Endothelial cell of umbilical vein (primary cell): ENCODE results near the gene PIGM. TPM values are rescaled to one million over a fixed set of nuclear protein-coding genes. Genes with fewer than 3 reads are reported as not detected.

ENCODE experiments used
- BruUV-seq: library from RNA; stranded (reverse); fragments of 400-500 nt; replicated peaks from 2 replicates; lab custom pipeline; 2021; lab: Mats Ljungman, UMichigan
- CTCF ChIA-PET: fragments of 300-600, 350-600 bp; sonication (Branson Sonifier 250); formaldehyde crosslinking; loops from one replicate; lab custom pipeline; 2021; ENCODE audit warnings: antibody characterized with exemption, inconsistent platforms; lab: Charles Lee
- POLR2A ChIA-PET: fragments of 300-600, 350-600 bp; sonication (Branson Sonifier 250); formaldehyde crosslinking; loops from one replicate; lab custom pipeline; 2021; ENCODE audit warnings: antibody characterized with exemption, inconsistent platforms; lab: Charles Lee
- DNase-seq: peaks from one replicate; pipeline ENCODE4 v3.0.0-alpha.2; 2011; ENCODE audit warnings: low read depth, low spot score
- FAIRE-seq: peaks from 2 replicates; lab custom pipeline; 2011; peaks lifted over from hg19 to GRCh38; lab: Jason Lieb, UNC
- H2AFZ ChIP-seq: 2 replicates; pipeline ENCODE4 v1.6.0; 2012; ENCODE audit warnings: low read depth, low read length, control low read depth, inconsistent platforms
- H3K27ac ChIP-seq: 2 replicates; pipeline ENCODE4 v1.5.1; 2011; ENCODE audit warnings: low read depth, mild to moderate bottlenecking, control low read depth, low read length, moderate library complexity; ENCODE audit not compliant: insufficient read depth
- H3K27me3 ChIP-seq, 2 experiments: 2 replicates each; pipeline versions ENCODE4 v1.6.0 to v1.6.1; 2011; ENCODE audit warnings: low read length in 2 of 2, mixed read lengths in 1 of 2; ENCODE audit not compliant: control insufficient read depth in 2 of 2, insufficient read depth in 2 of 2
- H3K36me3 ChIP-seq, 2 experiments: 2 replicates in 1 of 2; 3 replicates in 1 of 2; pipeline ENCODE4 v1.5.1; 2011; ENCODE audit warnings: low read length in 2 of 2, mild to moderate bottlenecking in 1 of 2, moderate library complexity in 1 of 2; ENCODE audit not compliant: control insufficient read depth in 2 of 2, insufficient read depth in 2 of 2; ENCODE audit errors: extremely low read depth in 1 of 2
- H3K4me1 ChIP-seq: 3 replicates; pipeline ENCODE4 v1.5.1; 2011; ENCODE audit warnings: mild to moderate bottlenecking, low read length; ENCODE audit not compliant: control insufficient read depth, insufficient read depth; ENCODE audit errors: extremely low read depth
- H3K4me2 ChIP-seq: 2 replicates; pipeline ENCODE4 v1.6.1; 2011; ENCODE audit warnings: low read length, control low read depth, mixed read lengths; ENCODE audit not compliant: insufficient read depth
- H3K4me3 ChIP-seq, 3 experiments: fragments of 200-600 bp in 1 of 3; sonication (generic), shearing (Covaris generic) in 1 of 3; replicated peaks in 1 of 3; 2 replicates each; pipeline ENCODE4 v1.5.1; 2011 to 2016; ENCODE audit warnings: control low read depth in 3 of 3, low read length in 3 of 3, mild to moderate bottlenecking in 2 of 3, inconsistent platforms in 1 of 3, low read depth in 1 of 3, moderate library complexity in 1 of 3; ENCODE audit not compliant: insufficient read depth in 1 of 3
- H3K79me2 ChIP-seq: 2 replicates; pipeline ENCODE4 v1.6.0; 2012; ENCODE audit warnings: low read length, inconsistent platforms; ENCODE audit not compliant: control insufficient read depth, insufficient read depth
- H3K9ac ChIP-seq: replicated peaks from 2 replicates; pipeline ENCODE3; 2011; ENCODE audit warnings: low read length, control low read depth; ENCODE audit not compliant: insufficient read depth; ENCODE audit errors: extremely low read depth
- H3K9me1 ChIP-seq: replicated peaks from 3 replicates; pipeline ENCODE4 v1.6.0; 2011; ENCODE audit warnings: mild to moderate bottlenecking, low read length; ENCODE audit not compliant: control insufficient read depth, insufficient read depth; ENCODE audit errors: extremely low read depth
- H3K9me3 ChIP-seq: replicated peaks from 2 replicates; pipeline ENCODE4 v1.5.1; 2012; ENCODE audit warnings: low read length, inconsistent platforms; ENCODE audit not compliant: control insufficient read depth, insufficient read depth
- H4K20me1 ChIP-seq: replicated peaks from 2 replicates; pipeline ENCODE3; 2011; ENCODE audit warnings: mild to moderate bottlenecking, low read length; ENCODE audit not compliant: control insufficient read depth, insufficient read depth; ENCODE audit errors: extremely low read depth
- EZH2 ChIP-seq: IDR thresholded peaks from 2 replicates; pipeline ENCODE4 v1.6.1; 2012; ENCODE audit warnings: borderline replicate concordance, low read depth, mild to moderate bottlenecking, moderate library complexity, low read length, inconsistent platforms; ENCODE audit not compliant: severe bottlenecking
- FOS ChIP-seq: IDR thresholded peaks from 2 replicates; pipeline ENCODE4 v1.6.1; 2011; ENCODE audit warnings: mild to moderate bottlenecking, low read length, moderate library complexity, borderline replicate concordance; ENCODE audit not compliant: insufficient read depth
- GATA2 ChIP-seq: IDR thresholded peaks from 2 replicates; pipeline ENCODE4 v1.7.0; 2011; ENCODE audit warnings: low read depth, mild to moderate bottlenecking, moderate library complexity, mixed read lengths, low read length; ENCODE audit not compliant: insufficient read length, insufficient read depth
- JUN ChIP-seq: IDR thresholded peaks from 2 replicates; pipeline ENCODE4 v1.6.1; 2011; ENCODE audit warnings: borderline replicate concordance, low read depth; ENCODE audit not compliant: insufficient read length, insufficient read depth
- MYC ChIP-seq: IDR thresholded peaks from one replicate; pipeline ENCODE4 v1.6.1; 2011; ENCODE audit warnings: mild to moderate bottlenecking, low read depth, low read length
- POLR2A ChIP-seq: IDR thresholded peaks from 2 replicates; pipeline ENCODE4 v1.6.1; 2012; ENCODE audit warnings: low read depth, mild to moderate bottlenecking, control low read depth, low read length
- POLR2AphosphoS5 ChIP-seq: IDR thresholded peaks from 2 replicates; pipeline ENCODE4 v1.6.1; 2012; ENCODE audit warnings: low read depth, mild to moderate bottlenecking, control low read depth, low read length, moderate library complexity; ENCODE audit not compliant: insufficient read depth
- dilution Hi-C: fragments of 300-500 bp; cut with MboI; formaldehyde crosslinking; loops from one replicate; pipeline ENCODE4 v1.15.0; 2019; ENCODE audit warnings: low sequenced_read_pairs; ENCODE audit not compliant: extremely low pct_ligation_motif_present
- intact Hi-C: fragments of 100-400 bp; cut with micrococcal nuclease; formaldehyde crosslinking; loops from one replicate; pipeline ENCODE4 v1.10.0; 2022
- polyA plus RNA-seq, 4 experiments: library from polyadenylated mRNA; depleted of rRNA in 3 of 4; stranded (reverse) in 3 of 4; unstranded in 1 of 4; fragments of >200 nt; gene quantifications; 2 replicates each; pipeline versions ENCODE4 v1.2.1 to v1.2.3, GENCODE V29; 2011 to 2012; ENCODE audit warnings: missing spikeins in 1 of 4
- total RNA-seq: library from RNA; stranded (reverse); gene quantifications from 2 replicates; pipeline ENCODE4 v1.2.3, GENCODE V29; 2021
- TF ChIP-seq, protein P1 (sequence below), 2 donors: IDR thresholded peaks; 1 replicate in 1 of 2; 2 replicates in 1 of 2; pipeline ENCODE4 v1.5.1; 2011; ENCODE audit warnings: low read length in 2 of 2, mild to moderate bottlenecking in 2 of 2, moderate library complexity in 2 of 2, control low read depth in 1 of 2, inconsistent platforms in 1 of 2, low read depth in 1 of 2; ENCODE audit not compliant: insufficient read depth in 1 of 2; ENCODE audit errors: extremely low read depth in 1 of 2
- TF ChIP-seq, protein P2 (sequence below): IDR thresholded peaks from 2 replicates; pipeline ENCODE4 v1.6.1; 2011; ENCODE audit not compliant: insufficient read depth, insufficient read length

PIGM gene
- total and polyA plus RNA-seq, 2 donors (not counting 3 experiments of a cell fraction or from before 2014, with no cell fraction given), result 3.4 to 5.4 TPM

DNA sequence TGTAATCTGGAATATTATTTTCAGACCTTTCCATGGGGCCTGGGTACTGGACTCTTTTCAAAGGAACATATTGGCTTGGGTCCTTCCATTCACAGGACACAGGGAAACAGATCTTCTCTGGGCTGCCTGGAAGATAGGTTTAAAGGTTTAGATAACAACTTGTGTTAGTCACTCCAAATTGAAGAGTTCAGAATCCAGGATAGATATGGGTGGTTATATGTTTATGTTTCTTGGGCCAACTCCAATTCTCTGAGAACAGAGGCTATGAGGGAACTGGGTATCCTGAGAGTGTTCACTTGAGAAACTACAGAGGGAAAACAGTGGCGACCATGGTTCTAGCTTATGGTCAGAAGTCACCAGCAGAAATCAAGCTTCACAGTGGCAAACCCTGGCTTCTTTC is 8.7 kb upstream of the PIGM start:
- H3K9me3 ChIP-seq, result no peaks in the 10 kb centered on the region
- FAIRE-seq (no peak), DNase-seq (no peak)
- BruUV-seq, result no TSS peak
- no peaks in the 10 kb centered on the region for H4K20me1 ChIP-seq
- no peaks in the 10 kb centered on the region for H3K4me1 ChIP-seq
- POLR2A ChIA-PET, result no interaction called here
- TF ChIP-seq POLR2AphosphoS5 (no peak), EZH2 (no peak), POLR2A (no peak), FOS (no peak), JUN (no peak), MYC (no peak), GATA2 (no peak)
- TF ChIP-seq, protein P1, sequence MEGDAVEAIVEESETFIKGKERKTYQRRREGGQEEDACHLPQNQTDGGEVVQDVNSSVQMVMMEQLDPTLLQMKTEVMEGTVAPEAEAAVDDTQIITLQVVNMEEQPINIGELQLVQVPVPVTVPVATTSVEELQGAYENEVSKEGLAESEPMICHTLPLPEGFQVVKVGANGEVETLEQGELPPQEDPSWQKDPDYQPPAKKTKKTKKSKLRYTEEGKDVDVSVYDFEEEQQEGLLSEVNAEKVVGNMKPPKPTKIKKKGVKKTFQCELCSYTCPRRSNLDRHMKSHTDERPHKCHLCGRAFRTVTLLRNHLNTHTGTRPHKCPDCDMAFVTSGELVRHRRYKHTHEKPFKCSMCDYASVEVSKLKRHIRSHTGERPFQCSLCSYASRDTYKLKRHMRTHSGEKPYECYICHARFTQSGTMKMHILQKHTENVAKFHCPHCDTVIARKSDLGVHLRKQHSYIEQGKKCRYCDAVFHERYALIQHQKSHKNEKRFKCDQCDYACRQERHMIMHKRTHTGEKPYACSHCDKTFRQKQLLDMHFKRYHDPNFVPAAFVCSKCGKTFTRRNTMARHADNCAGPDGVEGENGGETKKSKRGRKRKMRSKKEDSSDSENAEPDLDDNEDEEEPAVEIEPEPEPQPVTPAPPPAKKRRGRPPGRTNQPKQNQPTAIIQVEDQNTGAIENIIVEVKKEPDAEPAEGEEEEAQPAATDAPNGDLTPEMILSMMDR (IDR thresholded peaks at IDR 0.05; ENCODE audit: extremely low read depth in 1 of 2, insufficient read depth in 1 of 2, low read depth in 1 of 2, low read length in 2 of 2), result no peak
- TF ChIP-seq, protein P2, sequence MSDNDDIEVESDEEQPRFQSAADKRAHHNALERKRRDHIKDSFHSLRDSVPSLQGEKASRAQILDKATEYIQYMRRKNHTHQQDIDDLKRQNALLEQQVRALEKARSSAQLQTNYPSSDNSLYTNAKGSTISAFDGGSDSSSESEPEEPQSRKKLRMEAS, result no peak
- H3K27me3 ChIP-seq, result peaks cover 10 to 13% of the 10 kb centered on the region in 2 experiments
- H3K4me2 ChIP-seq, result no peak overlapping the region
- no peak overlapping the region for H3K27ac ChIP-seq
- no peaks in the 10 kb centered on the region for H3K36me3 ChIP-seq
- dilution Hi-C loops (no loop called here), intact Hi-C loops (no loop called here)
- CTCF ChIA-PET, result no interaction called here
- no peak overlapping the region for H2AFZ ChIP-seq
- no peaks in the 10 kb centered on the region for H3K79me2 ChIP-seq
- no peaks in the 10 kb centered on the region for H3K9me1 ChIP-seq
- H3K4me3 ChIP-seq, result no peak overlapping the region
- no peak overlapping the region for H3K9ac ChIP-seq
